Body of pancreas (tissue), 4 donors: Measurements from ENCODE around the gene NCAM1. TPM values are rescaled to one million over a fixed set of nuclear protein-coding genes. Genes with fewer than 3 reads are reported as not detected.

Source experiments
- ATAC-seq: fragments of 150-250 bp; one replicate; pipeline ENCODE4 v1.9.1; 2016
- DNase-seq, 4 donors: peaks; one replicate each; pipeline ENCODE4 v3.0.0-alpha.2; 2019
- H3K27ac ChIP-seq, 4 donors: fragments of 200-600 bp; sonication (generic); 1 replicate in 3 of 4; 2 replicates in 1 of 4; pipeline versions ENCODE4 v1.5.1 to v1.6.1; 2016 to 2019; ENCODE audit warnings: mild to moderate bottlenecking in 1 of 4, mixed read lengths in 1 of 4, moderate library complexity in 1 of 4
- H3K27me3 ChIP-seq, 2 donors: fragments of 200-600 bp; sonication (generic); one replicate each; pipeline ENCODE4 v1.6.0; 2016; ENCODE audit warnings: mild to moderate bottlenecking in 1 of 2
- H3K36me3 ChIP-seq, 2 donors: fragments of 200-600 bp; sonication (generic); replicated peaks in 1 of 2; 2 replicates each; pipeline ENCODE4 v1.5.1; 2016; ENCODE audit warnings: low read depth in 2 of 2; ENCODE audit not compliant: insufficient read depth in 1 of 2
- H3K4me1 ChIP-seq: fragments of 200-600 bp; sonication (generic); one replicate; pipeline ENCODE4 v1.6.0; 2016
- H3K4me3 ChIP-seq, 2 donors: fragments of 200-600 bp; sonication (generic); 1 replicate in 1 of 2; 2 replicates in 1 of 2; pipeline ENCODE4 v1.5.1; 2016 to 2019
- H3K9me3 ChIP-seq, 3 donors: fragments of 200-600 bp; sonication (generic); 1 replicate in 2 of 3; 2 replicates in 1 of 3; pipeline ENCODE4 v1.5.1; 2016
- CTCF ChIP-seq, 7 experiments: fragments of 450-650 bp in 4 of 7; fragments of 200-600 bp in 3 of 7; sonication (generic) in 3 of 7; IDR thresholded peaks; one replicate each; pipeline ENCODE4 v1.5.1; 2016 to 2019; ENCODE audit warnings: antibody characterized with exemption in 7 of 7
- POLR2A ChIP-seq, 3 donors: fragments of 450-650 bp; IDR thresholded peaks; one replicate each; pipeline ENCODE4 v1.6.1; 2016; ENCODE audit warnings: antibody characterized with exemption in 3 of 3, mild to moderate bottlenecking in 2 of 3
- WGBS, 2 donors: methylation state at CpG; one replicate each; pipeline ENCODE4 v1.1.5; 2017; 5-methylcytosine and 5-hydroxymethylcytosine counted together
- intact Hi-C: fragments of 100-400 bp; cut with DNase I; formaldehyde crosslinking; loops from one replicate; pipeline ENCODE4 v1.15.1; 2023
- total RNA-seq, 2 donors: library from RNA; depleted of rRNA; stranded (reverse); fragments of >200 nt; gene quantifications; one replicate each; pipeline ENCODE4 v1.1.0, GENCODE V29; 2016

NCAM1 gene
- total RNA-seq, 2 donors from 2014 or later, result 10.1 to 26.0 TPM

GRCh38 chr11:113279591-113279990, 318.4 kb downstream of the NCAM1 start:
- DNase-seq (no peak), ATAC-seq (no peak)
- Histone ChIP-seq H3K9me3 (no peaks in the 10 kb centered on the region), H3K36me3 (no peaks in the 10 kb centered on the region), H3K4me1 (no peaks in the 10 kb centered on the region), H3K27me3 (no peaks in the 10 kb centered on the region), H3K27ac (no peak overlapping the region), H3K4me3 (no peak overlapping the region)
- TF ChIP-seq CTCF (IDR thresholded peaks at IDR 0.05) (no peak), POLR2A (IDR thresholded peaks at IDR 0.05) (no peak)
- intact Hi-C loops, result no loop called here
- 69 to 70% methylated on average over 3 of the region's 3 CpGs for WGBS, 2 donors

- H3K27ac ChIP-seq, result no peak overlapping the region
- H3K4me1 ChIP-seq, result no peaks in the 10 kb centered on the region
- intact Hi-C loops, result loop anchor here (10.0 kb wide), 1 partner anchor 986 kb away; no protein-coding TSS in a partner anchor
- 65 to 93% methylated on average over 2 of the region's 2 CpGs for WGBS, 2 donors
- H3K4me3 ChIP-seq, result no peak overlapping the region
- no peaks in the 10 kb centered on the region for H3K27me3 ChIP-seq
- DNase-seq (no peak), ATAC-seq (no peak)
- H3K9me3 ChIP-seq, result no peaks in the 10 kb centered on the region
- TF ChIP-seq POLR2A (IDR thresholded peaks at IDR 0.05) (no peak), CTCF (IDR thresholded peaks at IDR 0.05) (no peak)
- no peaks in the 10 kb centered on the region for H3K36me3 ChIP-seq
These were observed 320.0 kb downstream of the NCAM1 start for GRCh38 chr11:113281052-113281725.

- 33 to 58% methylated on average over 3 of the region's 3 CpGs for WGBS, 2 donors
- H3K36me3 ChIP-seq, result no peaks in the 10 kb centered on the region
- H3K4me1 ChIP-seq, result no peaks in the 10 kb centered on the region
- no peak for DNase-seq
- H3K27me3 ChIP-seq, result no peaks in the 10 kb centered on the region
- no peak for TF ChIP-seq CTCF (IDR thresholded peaks at IDR 0.05)
- no peaks in the 10 kb centered on the region for H3K9me3 ChIP-seq
- intact Hi-C loops, result loop anchor here (10.0 kb wide), 1 partner anchor 988 kb away; no protein-coding TSS in a partner anchor
- no peak overlapping the region for H3K27ac ChIP-seq
- ATAC-seq, result no peak
- H3K4me3 ChIP-seq, result no peak overlapping the region
These were observed 321.7 kb downstream of the NCAM1 start for GRCh38 chr11:113282898-113283437.

GRCh38 chr11:113283881-113284280, 322.7 kb downstream of the NCAM1 start:
- no peaks in the 10 kb centered on the region for H3K9me3 ChIP-seq
- H3K27ac ChIP-seq, result no peak overlapping the region
- TF ChIP-seq CTCF (IDR thresholded peaks at IDR 0.05) (no peak), POLR2A (IDR thresholded peaks at IDR 0.05) (no peak)
- DNase-seq (no peak), ATAC-seq (no peak)
- intact Hi-C loops, result loop anchor here (10.0 kb wide), 1 partner anchor 989 kb away; no protein-coding TSS in a partner anchor
- no peaks in the 10 kb centered on the region for H3K4me1 ChIP-seq
- no peaks in the 10 kb centered on the region for H3K36me3 ChIP-seq
- H3K4me3 ChIP-seq, result no peak overlapping the region
- no peaks in the 10 kb centered on the region for H3K27me3 ChIP-seq
- WGBS, 2 donors, result 67 to 70% methylated on average over 2 of the region's 2 CpGs

GRCh38 chr11:113286009-113286408, 324.8 kb downstream of the NCAM1 start:
- Histone ChIP-seq H3K4me3 (no peak overlapping the region), H3K27me3 (no peaks in the 10 kb centered on the region), H3K36me3 (no peaks in the 10 kb centered on the region), H3K9me3 (no peaks in the 10 kb centered on the region), H3K4me1 (no peaks in the 10 kb centered on the region), H3K27ac (no peak overlapping the region)
- ATAC-seq (no peak), DNase-seq (no peak)
- intact Hi-C loops, result loop anchor here (5.0 to 10.0 kb wide), 2 partner anchors 699 to 991 kb away; no protein-coding TSS in a partner anchor
- 69 to 94% methylated on average over 3 of the region's 3 CpGs for WGBS, 2 donors
- no peak for TF ChIP-seq POLR2A (IDR thresholded peaks at IDR 0.05)
